Panc1 (cell line): ENCODE measurements around the gene ROBO2. TPM values are rescaled to one million over a fixed set of nuclear protein-coding genes. Genes with fewer than 3 reads are reported as not detected.

Experiments
- ATAC-seq: fragments of 200-7000 bp; cut with Tn5 transposase; 2 replicates; pipeline ENCODE4 v1.9.1; 2020; ENCODE audit warnings: mild to moderate bottlenecking, moderate library complexity
- BruUV-seq: library from RNA; stranded (reverse); fragments of 400-500 nt; replicated peaks from 2 replicates; lab custom pipeline; 2021; lab: Mats Ljungman, UMichigan
- CTCF ChIA-PET: fragments of 300-600 bp; sonication (Branson Sonifier 250); formaldehyde crosslinking; loops from one replicate; lab custom pipeline; 2022; ENCODE audit warnings: antibody characterized with exemption; lab: Charles Lee
- POLR2A ChIA-PET: fragments of 300-600 bp; sonication (Branson Sonifier 250); formaldehyde crosslinking; loops from one replicate; lab custom pipeline; 2022; ENCODE audit warnings: antibody characterized with exemption; lab: Charles Lee
- DNase-seq: peaks from one replicate; pipeline ENCODE4 v3.0.0-alpha.2; 2010; ENCODE audit warnings: low read depth, low spot score
- H3K27ac ChIP-seq: 2 replicates; pipeline ENCODE4 v1.5.1; 2011; ENCODE audit warnings: mild to moderate bottlenecking, low read length, inconsistent platforms
- H3K27me3 ChIP-seq: fragments of 200-500 bp; sonication (Bioruptor generic); 2 replicates; pipeline ENCODE4 v1.6.0; 2014; ENCODE audit warnings: low read length, inconsistent platforms; ENCODE audit not compliant: control insufficient read depth, insufficient read depth
- H3K36me3 ChIP-seq: fragments of 200-500 bp; sonication (Bioruptor generic); 2 replicates; pipeline ENCODE4 v1.5.1; 2014; ENCODE audit warnings: inconsistent platforms, mild to moderate bottlenecking, low read length, moderate library complexity; ENCODE audit not compliant: control insufficient read depth, insufficient read depth
- H3K4me1 ChIP-seq: 2 replicates; pipeline ENCODE4 v1.5.1; 2011; ENCODE audit warnings: inconsistent platforms, mild to moderate bottlenecking, low read length, moderate library complexity; ENCODE audit not compliant: control insufficient read depth, insufficient read depth
- H3K4me3 ChIP-seq, 2 experiments: 2 replicates each; pipeline ENCODE4 v1.5.1; 2011 to 2012; ENCODE audit warnings: low read depth in 2 of 2, low read length in 2 of 2, mild to moderate bottlenecking in 2 of 2, inconsistent platforms in 1 of 2, moderate library complexity in 1 of 2
- H3K9me3 ChIP-seq: fragments of 200-500 bp; sonication (Bioruptor generic); 2 replicates; pipeline ENCODE4 v1.5.1; 2014; ENCODE audit warnings: low read depth, mild to moderate bottlenecking, inconsistent platforms, low read length, moderate library complexity; ENCODE audit not compliant: control insufficient read depth, insufficient read depth
- CTCF ChIP-seq: fragments of 450-650 bp; IDR thresholded peaks from 2 replicates; pipeline ENCODE4 v1.5.1; 2017; ENCODE audit warnings: mild to moderate bottlenecking
- POLR2AphosphoS5 ChIP-seq: IDR thresholded peaks from 2 replicates; pipeline ENCODE4 v1.6.1; 2012; ENCODE audit warnings: mild to moderate bottlenecking, low read depth, low read length, moderate library complexity
- SIN3A ChIP-seq: IDR thresholded peaks from 2 replicates; pipeline ENCODE4 v1.6.1; 2012; ENCODE audit warnings: low read depth, mild to moderate bottlenecking, low read length, moderate library complexity, borderline replicate concordance; ENCODE audit not compliant: insufficient read depth
- TCF7L2 ChIP-seq: IDR thresholded peaks from 2 replicates; pipeline ENCODE4 v1.6.1; 2011; ENCODE audit warnings: mild to moderate bottlenecking, low read depth, low read length, inconsistent platforms
- in situ Hi-C: cut with HindIII; loops from 2 replicates; pipeline ENCODE4 v1.10.0; 2016; ENCODE audit warnings: low sequenced_read_pairs, low pct_unique_long_range_greater_than_20kb
- intact Hi-C: fragments of 100-400 bp; cut with micrococcal nuclease; formaldehyde crosslinking; loops from one replicate; pipeline ENCODE4 v1.10.0; 2022; ENCODE audit not compliant: unreplicated experiment
- total RNA-seq: library from RNA; stranded (reverse); gene quantifications from one replicate; pipeline ENCODE4 v1.2.1, GENCODE V29; 2021; ENCODE audit not compliant: unreplicated experiment
- TF ChIP-seq, protein P1 (sequence below), 2 experiments: IDR thresholded peaks; 2 replicates each; pipeline ENCODE4 v1.6.1; 2011 to 2012; ENCODE audit warnings: low read depth in 2 of 2, control low read depth in 1 of 2, low read length in 1 of 2, mild to moderate bottlenecking in 1 of 2, moderate library complexity in 1 of 2; ENCODE audit not compliant: insufficient read depth in 1 of 2

Gene ROBO2
- total RNA-seq, 1 experiment from 2014 or later = 1.3 TPM

- in situ Hi-C loops (no loop called here), intact Hi-C loops (no loop called here)
- Histone ChIP-seq H3K4me1 (no peaks in the 10 kb centered on the region), H3K4me3 (no peak overlapping the region), H3K27ac (no peak overlapping the region), H3K9me3 (no peaks in the 10 kb centered on the region), H3K36me3 (no peaks in the 10 kb centered on the region), H3K27me3 (no peaks in the 10 kb centered on the region)
- ATAC-seq = no peak
- TF ChIP-seq, protein P1, sequence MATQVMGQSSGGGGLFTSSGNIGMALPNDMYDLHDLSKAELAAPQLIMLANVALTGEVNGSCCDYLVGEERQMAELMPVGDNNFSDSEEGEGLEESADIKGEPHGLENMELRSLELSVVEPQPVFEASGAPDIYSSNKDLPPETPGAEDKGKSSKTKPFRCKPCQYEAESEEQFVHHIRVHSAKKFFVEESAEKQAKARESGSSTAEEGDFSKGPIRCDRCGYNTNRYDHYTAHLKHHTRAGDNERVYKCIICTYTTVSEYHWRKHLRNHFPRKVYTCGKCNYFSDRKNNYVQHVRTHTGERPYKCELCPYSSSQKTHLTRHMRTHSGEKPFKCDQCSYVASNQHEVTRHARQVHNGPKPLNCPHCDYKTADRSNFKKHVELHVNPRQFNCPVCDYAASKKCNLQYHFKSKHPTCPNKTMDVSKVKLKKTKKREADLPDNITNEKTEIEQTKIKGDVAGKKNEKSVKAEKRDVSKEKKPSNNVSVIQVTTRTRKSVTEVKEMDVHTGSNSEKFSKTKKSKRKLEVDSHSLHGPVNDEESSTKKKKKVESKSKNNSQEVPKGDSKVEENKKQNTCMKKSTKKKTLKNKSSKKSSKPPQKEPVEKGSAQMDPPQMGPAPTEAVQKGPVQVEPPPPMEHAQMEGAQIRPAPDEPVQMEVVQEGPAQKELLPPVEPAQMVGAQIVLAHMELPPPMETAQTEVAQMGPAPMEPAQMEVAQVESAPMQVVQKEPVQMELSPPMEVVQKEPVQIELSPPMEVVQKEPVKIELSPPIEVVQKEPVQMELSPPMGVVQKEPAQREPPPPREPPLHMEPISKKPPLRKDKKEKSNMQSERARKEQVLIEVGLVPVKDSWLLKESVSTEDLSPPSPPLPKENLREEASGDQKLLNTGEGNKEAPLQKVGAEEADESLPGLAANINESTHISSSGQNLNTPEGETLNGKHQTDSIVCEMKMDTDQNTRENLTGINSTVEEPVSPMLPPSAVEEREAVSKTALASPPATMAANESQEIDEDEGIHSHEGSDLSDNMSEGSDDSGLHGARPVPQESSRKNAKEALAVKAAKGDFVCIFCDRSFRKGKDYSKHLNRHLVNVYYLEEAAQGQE (IDR thresholded peaks at IDR 0.05; ENCODE audit: insufficient read depth in 1 of 2, low read depth in 2 of 2, low read length in 1 of 2) = no peak
- TF ChIP-seq CTCF (no peak), SIN3A (no peak), POLR2AphosphoS5 (no peak), TCF7L2 (no peak)
- no peak for DNase-seq
- POLR2A ChIA-PET = no interaction called here
- CTCF ChIA-PET = no interaction called here
- BruUV-seq = no TSS peak
Measured at GRCh38 chr3:77139624-77140023, 99.7 kb downstream of the ROBO2 start.

DNA sequence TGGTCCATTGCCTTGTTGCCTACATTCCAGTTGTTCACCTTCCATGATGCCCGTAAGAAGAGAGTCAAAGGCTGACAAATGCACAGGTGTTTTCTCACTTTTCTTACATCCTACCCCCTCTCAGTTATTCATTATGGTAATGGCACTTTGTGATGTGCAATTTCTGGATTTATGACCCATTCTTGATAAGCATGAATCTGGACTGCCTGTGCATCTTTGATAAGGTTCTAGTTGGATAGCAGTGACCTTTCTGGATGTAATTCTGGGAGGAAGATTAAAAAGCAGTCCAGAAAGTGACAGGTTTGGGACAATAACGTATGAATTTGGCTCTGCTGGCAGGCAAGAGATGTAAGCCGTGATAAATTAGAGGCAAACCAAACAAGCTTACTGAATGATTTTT lies 101.5 kb downstream of the ROBO2 start:
- no peak for DNase-seq
- ChIA-PET POLR2A (no interaction called here), CTCF (no interaction called here)
- no peak overlapping the region for H3K27ac ChIP-seq
- no peak for ATAC-seq
- no peaks in the 10 kb centered on the region for H3K4me1 ChIP-seq
- in situ Hi-C loops (no loop called here), intact Hi-C loops (no loop called here)
- BruUV-seq = no TSS peak
- no peaks in the 10 kb centered on the region for H3K36me3 ChIP-seq
- no peak overlapping the region for H3K4me3 ChIP-seq
- no peak for TF ChIP-seq SIN3A
- no peak for TF ChIP-seq POLR2AphosphoS5
- no peak for TF ChIP-seq CTCF
- TF ChIP-seq TCF7L2 = no peak
- TF ChIP-seq, protein P1 (IDR thresholded peaks at IDR 0.05; ENCODE audit: insufficient read depth in 1 of 2, low read depth in 2 of 2, low read length in 1 of 2) = no peak
- H3K9me3 ChIP-seq = no peaks in the 10 kb centered on the region
- H3K27me3 ChIP-seq = no peaks in the 10 kb centered on the region
